C4-2B (cell line): Measurements from ENCODE around the gene PRKAR2A.

Source experiments
- CTCF ChIP-seq: fragments of 450-650 bp; conservative IDR thresholded peaks from 2 replicates; pipeline ENCODE4 v1.5.1; 2017; ENCODE audit warnings: mild to moderate bottlenecking
- ZFX ChIP-seq: fragments of 450-650 bp; IDR thresholded peaks from 2 replicates; pipeline ENCODE4 v1.6.1; 2017

GRCh38 chr3:48743773-48744172 lies 103.9 kb downstream of the PRKAR2A start:
- no peak for TF ChIP-seq CTCF
- no peak for TF ChIP-seq ZFX
